Trophoblast cell (in vitro differentiated cells and primary cell): ENCODE results near the gene PDZD7.

Experiments
- DNase-seq, 2 donors: peaks; one replicate each; pipeline ENCODE4 v3.0.0-alpha.2; 2016
- H2AFZ ChIP-seq: 2 replicates; pipeline ENCODE4 v1.6.1; 2013; ENCODE audit warnings: low read length, moderate library complexity, mild to moderate bottlenecking; ENCODE audit not compliant: insufficient read depth, poor library complexity
- H2AK5ac ChIP-seq: 2 replicates; pipeline ENCODE4 v1.6.1; 2013; ENCODE audit warnings: mild to moderate bottlenecking, low read length
- H2BK120ac ChIP-seq: 2 replicates; pipeline ENCODE4 v1.6.1; 2013; ENCODE audit warnings: low read length, mild to moderate bottlenecking, moderate library complexity; ENCODE audit not compliant: insufficient read depth, poor library complexity
- H2BK12ac ChIP-seq: 2 replicates; pipeline ENCODE4 v1.6.1; 2013; ENCODE audit warnings: mild to moderate bottlenecking, low read length, moderate library complexity
- H2BK5ac ChIP-seq: 2 replicates; pipeline ENCODE4 v1.6.1; 2013; ENCODE audit warnings: low read length, low read depth, moderate library complexity, mild to moderate bottlenecking; ENCODE audit not compliant: poor library complexity
- H3K14ac ChIP-seq: 2 replicates; pipeline ENCODE4 v1.6.1; 2013; ENCODE audit warnings: mild to moderate bottlenecking, low read length
- H3K18ac ChIP-seq: 2 replicates; pipeline ENCODE4 v1.6.1; 2013; ENCODE audit warnings: mild to moderate bottlenecking, low read length
- H3K23ac ChIP-seq: 2 replicates; pipeline ENCODE4 v1.6.1; 2013; ENCODE audit warnings: low read length
- H3K27ac ChIP-seq: 2 replicates; pipeline ENCODE4 v1.5.1; 2013; ENCODE audit warnings: low read depth, mild to moderate bottlenecking, inconsistent platforms, low read length, moderate library complexity
- H3K27me3 ChIP-seq: 2 replicates; pipeline ENCODE4 v1.6.1; 2013; ENCODE audit warnings: inconsistent platforms, mild to moderate bottlenecking, low read length, moderate library complexity; ENCODE audit not compliant: insufficient read depth
- H3K36me3 ChIP-seq, 2 experiments: 1 replicate in 1 of 2; 2 replicates in 1 of 2; pipeline ENCODE4 v1.6.1; 2013; ENCODE audit warnings: low read length in 2 of 2, mild to moderate bottlenecking in 2 of 2, moderate library complexity in 1 of 2; ENCODE audit not compliant: insufficient read depth in 2 of 2, control insufficient read depth in 1 of 2
- H3K4ac ChIP-seq: 2 replicates; pipeline ENCODE4 v1.6.1; 2013; ENCODE audit warnings: low read depth, mild to moderate bottlenecking, low read length, moderate library complexity
- H3K4me1 ChIP-seq, 2 experiments: 1 replicate in 1 of 2; 2 replicates in 1 of 2; pipeline ENCODE4 v1.6.1; 2013; ENCODE audit warnings: low read length in 2 of 2, mild to moderate bottlenecking in 2 of 2, moderate library complexity in 1 of 2; ENCODE audit not compliant: insufficient read depth in 2 of 2, control insufficient read depth in 1 of 2
- H3K4me2 ChIP-seq: 2 replicates; pipeline ENCODE4 v1.6.1; 2013; ENCODE audit warnings: inconsistent platforms, mild to moderate bottlenecking, low read length, moderate library complexity
- H3K4me3 ChIP-seq: 2 replicates; pipeline ENCODE4 v1.5.1; 2013; ENCODE audit warnings: mild to moderate bottlenecking, low read depth, low read length, inconsistent platforms
- H3K79me1 ChIP-seq: one replicate; pipeline ENCODE4 v1.6.1; 2013; ENCODE audit warnings: low read length
- H3K79me2 ChIP-seq: 2 replicates; pipeline ENCODE4 v1.6.1; 2013; ENCODE audit warnings: low read length, mild to moderate bottlenecking; ENCODE audit not compliant: control insufficient read depth, insufficient read depth, poor library complexity
- H3K9ac ChIP-seq: 2 replicates; pipeline ENCODE4 v1.6.1; 2013; ENCODE audit warnings: mild to moderate bottlenecking, low read length
- H3K9me3 ChIP-seq: 2 replicates; pipeline ENCODE4 v1.6.1; 2013; ENCODE audit warnings: low read depth, mild to moderate bottlenecking, control low read depth, inconsistent platforms, low read length; ENCODE audit not compliant: insufficient read depth
- H4K12ac ChIP-seq: 2 replicates; pipeline ENCODE4 v1.6.1; 2013; ENCODE audit warnings: low read depth, mild to moderate bottlenecking, low read length, moderate library complexity
- H4K8ac ChIP-seq: 2 replicates; pipeline ENCODE4 v1.6.1; 2013; ENCODE audit warnings: low read depth, mild to moderate bottlenecking, low read length, moderate library complexity
- H4K91ac ChIP-seq: one replicate; pipeline ENCODE4 v1.6.1; 2013; ENCODE audit warnings: low read depth, mild to moderate bottlenecking, low read length, moderate library complexity
- WGBS: extraction: QIAGEN DNeasy Blood & Tissue Kit; methylation state at CpG from one replicate; pipeline ENCODE4 v1.1.7; 2013; ENCODE audit warnings: missing lambda C conversion rate; ENCODE audit not compliant: insufficient read length, insufficient coverage; ENCODE audit errors: extremely low coverage; 5-methylcytosine and 5-hydroxymethylcytosine counted together

PDZD7 gene

DNA sequence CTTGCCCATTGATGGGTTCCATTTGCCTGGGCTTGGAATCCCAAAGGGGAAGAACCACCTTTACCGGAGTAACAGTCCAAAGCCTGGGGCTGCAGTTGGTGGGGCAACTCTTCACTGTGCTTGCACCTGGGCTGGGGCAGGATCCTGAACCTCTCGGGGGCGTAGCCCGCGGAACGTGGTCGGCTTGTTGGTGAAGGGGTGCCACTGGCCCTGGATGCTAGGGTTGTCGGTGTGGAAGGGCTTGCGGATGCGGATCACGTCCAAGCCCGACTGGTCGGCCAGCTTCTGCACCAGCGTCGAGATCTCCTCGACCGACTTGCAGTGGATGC lies 44.3 kb downstream of the PDZD7 start:
- Histone ChIP-seq H3K14ac (peak overlapping the region; percentile 95), H2AK5ac (peak overlapping the region; percentile 6), H3K27me3 (no peaks in the 10 kb centered on the region), H2BK120ac (no peak overlapping the region), H3K4ac (peak overlapping the region; percentile 84), H3K4me2 (peak overlapping the region; percentile 82), H4K12ac (peak overlapping the region; percentile 96), H3K79me2 (peaks cover 6% of the 10 kb centered on the region), H3K9me3 (no peaks in the 10 kb centered on the region), H3K18ac (peak overlapping the region; percentile 96), H4K8ac (peak overlapping the region; percentile 100), H3K36me3 (peaks cover 30 to 45% of the 10 kb centered on the region in 2 experiments), H3K79me1 (peaks cover 5% of the 10 kb centered on the region), H2AFZ (peak overlapping the region; percentile 96), H3K23ac (no peak overlapping the region), H4K91ac (peak overlapping the region; percentile 96), H3K4me3 (peak overlapping the region; percentile 99), H3K27ac (no peak overlapping the region), H3K9ac (peak overlapping the region; percentile 97), H2BK5ac (no peak overlapping the region), H3K4me1 (peaks cover 9 to 10% of the 10 kb centered on the region in 2 experiments), H2BK12ac (no peak overlapping the region)
- no CpG with 5 or more reads among the region's 17 CpGs for WGBS
- DNase-seq: no peak

GRCh38 chr10:100985336-100985735 lies 45.6 kb downstream of the PDZD7 start:
- Histone ChIP-seq H2BK5ac (no peak overlapping the region), H3K27ac (no peak overlapping the region), H3K36me3 (peaks cover 24 to 41% of the 10 kb centered on the region in 2 experiments), H3K4me1 (peaks cover 9 to 10% of the 10 kb centered on the region in 2 experiments), H3K9ac (no peak overlapping the region), H3K79me2 (peaks cover 6% of the 10 kb centered on the region), H3K27me3 (no peaks in the 10 kb centered on the region), H2AFZ (no peak overlapping the region), H3K23ac (no peak overlapping the region), H2BK120ac (no peak overlapping the region), H3K79me1 (peaks cover 5% of the 10 kb centered on the region), H3K9me3 (no peaks in the 10 kb centered on the region), H4K8ac (no peak overlapping the region), H3K4me2 (no peak overlapping the region), H3K4ac (no peak overlapping the region), H2AK5ac (no peak overlapping the region), H2BK12ac (no peak overlapping the region), H4K91ac (no peak overlapping the region), H3K14ac (no peak overlapping the region), H3K4me3 (no peak overlapping the region), H3K18ac (no peak overlapping the region), H4K12ac (no peak overlapping the region)
- no peak for DNase-seq
- WGBS: no CpG with 5 or more reads among the region's 5 CpGs

DNA sequence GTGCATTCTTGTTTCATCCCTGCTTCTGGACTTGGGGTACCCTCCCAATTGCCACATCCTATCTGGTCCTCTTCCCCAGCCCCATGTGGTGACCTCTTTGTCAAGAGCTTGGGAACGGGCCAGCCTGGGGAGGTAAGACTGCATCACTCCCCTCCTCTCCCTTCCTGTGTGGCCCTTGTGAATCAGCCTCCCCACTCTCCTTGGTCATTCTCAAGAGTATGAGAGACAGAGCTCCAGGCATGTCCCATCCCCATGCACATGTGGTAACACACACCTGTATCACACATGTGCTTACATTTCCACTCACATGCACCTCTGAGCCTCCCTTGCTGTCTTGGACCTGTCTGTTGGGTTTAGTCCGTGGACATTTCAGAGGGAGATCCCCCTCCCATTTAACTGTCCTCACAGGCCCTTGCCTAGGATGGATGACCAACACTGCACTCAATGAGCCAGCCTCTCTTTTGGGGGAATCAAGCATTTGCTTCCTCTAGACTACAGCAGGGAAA lies 46.2 kb downstream of the PDZD7 start:
- H4K12ac ChIP-seq: no peak overlapping the region
- no peak overlapping the region for H3K18ac ChIP-seq
- no peak overlapping the region for H2BK5ac ChIP-seq
- H3K4me1 ChIP-seq: peaks cover 9 to 10% of the 10 kb centered on the region in 2 experiments
- DNase-seq: no peak
- peaks cover 6% of the 10 kb centered on the region for H3K79me2 ChIP-seq
- no peaks in the 10 kb centered on the region for H3K27me3 ChIP-seq
- H3K27ac ChIP-seq: no peak overlapping the region
- no peaks in the 10 kb centered on the region for H3K9me3 ChIP-seq
- H4K91ac ChIP-seq: no peak overlapping the region
- H2AFZ ChIP-seq: no peak overlapping the region
- peaks cover 5% of the 10 kb centered on the region for H3K79me1 ChIP-seq
- H2BK12ac ChIP-seq: no peak overlapping the region
- no peak overlapping the region for H3K4ac ChIP-seq
- H2BK120ac ChIP-seq: no peak overlapping the region
- peaks cover 29 to 44% of the 10 kb centered on the region in 2 experiments for H3K36me3 ChIP-seq
- H3K4me3 ChIP-seq: no peak overlapping the region
- no peak overlapping the region for H3K4me2 ChIP-seq
- no peak overlapping the region for H2AK5ac ChIP-seq
- H3K23ac ChIP-seq: no peak overlapping the region
- H3K9ac ChIP-seq: no peak overlapping the region
- H3K14ac ChIP-seq: no peak overlapping the region
- H4K8ac ChIP-seq: no peak overlapping the region
- WGBS: no CpG with 5 or more reads among the region's 2 CpGs

- H3K18ac ChIP-seq: no peak overlapping the region
- H3K27ac ChIP-seq: no peak overlapping the region
- H3K4me3 ChIP-seq: no peak overlapping the region
- no peak overlapping the region for H3K9ac ChIP-seq
- H3K27me3 ChIP-seq: no peaks in the 10 kb centered on the region
- no peak overlapping the region for H2BK120ac ChIP-seq
- WGBS: no CpG with 5 or more reads among the region's 13 CpGs
- no peak overlapping the region for H3K14ac ChIP-seq
- H4K8ac ChIP-seq: no peak overlapping the region
- peaks cover 6% of the 10 kb centered on the region for H3K79me2 ChIP-seq
- H2AFZ ChIP-seq: no peak overlapping the region
- H3K79me1 ChIP-seq: peaks cover 5% of the 10 kb centered on the region
- no peak overlapping the region for H2BK12ac ChIP-seq
- H3K9me3 ChIP-seq: no peaks in the 10 kb centered on the region
- H2BK5ac ChIP-seq: no peak overlapping the region
- peaks cover 9 to 10% of the 10 kb centered on the region in 2 experiments for H3K4me1 ChIP-seq
- DNase-seq: no peak
- no peak overlapping the region for H2AK5ac ChIP-seq
- no peak overlapping the region for H3K23ac ChIP-seq
- no peak overlapping the region for H3K4me2 ChIP-seq
- H3K4ac ChIP-seq: no peak overlapping the region
- peaks cover 28 to 40% of the 10 kb centered on the region in 2 experiments for H3K36me3 ChIP-seq
- no peak overlapping the region for H4K12ac ChIP-seq
- H4K91ac ChIP-seq: no peak overlapping the region
Measured at GRCh38 chr10:100983868-100984671, 46.9 kb downstream of the PDZD7 start.
